ENCODE measurements around the gene CFAP221.
A peak's percentile ranks its signal among the peaks of the same experiment; 100 is the strongest.

DNA sequence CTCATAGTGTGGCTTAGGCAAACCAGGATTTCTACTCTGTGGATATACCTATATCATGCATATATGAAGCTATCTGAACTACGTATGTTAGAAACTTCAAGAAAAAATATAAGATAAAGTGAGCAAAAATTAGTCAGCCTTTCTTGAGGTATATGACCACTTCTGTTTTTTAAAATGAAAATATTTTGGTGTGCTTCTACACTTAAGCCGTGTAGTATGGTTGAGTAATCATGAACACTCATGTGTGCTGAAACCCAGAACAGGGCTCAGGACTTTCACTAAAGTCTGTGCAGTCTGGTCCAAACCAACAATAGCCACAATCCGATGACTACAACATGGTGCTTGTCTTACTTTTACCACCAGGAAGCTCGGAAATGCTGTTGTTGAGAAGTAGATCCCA, 85.9 kb downstream of the CFAP221 start:
- TF ChIP-seq POLR2A (IDR thresholded peaks at IDR 0.05; ENCODE audit: low read depth, low read length) (no peak), POLR2AphosphoS5 (IDR thresholded peaks at IDR 0.05; ENCODE audit: low read depth, low read length) (no peak), SPI1 (IDR thresholded peaks at IDR 0.05; ENCODE audit: low read depth, low read length) (peak; percentile 16; the same call in 1 of the 2 replicates), TAF1 (IDR thresholded peaks at IDR 0.05; ENCODE audit: low read depth, low read length) (no peak), POU2F2 (IDR thresholded peaks at IDR 0.05; ENCODE audit: low read depth, low read length) (no peak), PAX5 (IDR thresholded peaks at IDR 0.05; ENCODE audit: insufficient read depth, low read length, severe bottlenecking) (no peak)
